DMS114 treated with DMSO at 0.1 percent for 48 hours (cell line): ENCODE measurements around the gene CUBN.
"Not testable (repeated sequence)": the region's sequence is repeated elsewhere in the genome, so short reads cannot be mapped to it uniquely, and the experiment has no call there.

ENCODE experiments used
- DNase-seq: peaks from one replicate; lab custom pipeline; 2025; ENCODE audit not compliant: unreplicated experiment; lab: John Stamatoyannopoulos, UW

Gene CUBN

GRCh38 chr10:17021656-17022465 is 107.8 kb downstream of the CUBN start:
- DNase-seq, result no peak

GRCh38 chr10:17019696-17020095 is 109.9 kb downstream of the CUBN start:
- no peak for DNase-seq

GRCh38 chr10:17013131-17013983 is 116.3 kb downstream of the CUBN start:
- DNase-seq, result not testable (repeated sequence)

GRCh38 chr10:17012731-17013130 is 116.9 kb downstream of the CUBN start:
- not testable (repeated sequence) for DNase-seq

- DNase-seq, result no peak
These were observed 119.1 kb downstream of the CUBN start for GRCh38 chr10:17010363-17011145.

GRCh38 chr10:17009212-17009700 is 120.4 kb downstream of the CUBN start:
- DNase-seq, result no peak

GRCh38 chr10:17007418-17007770 is 122.2 kb downstream of the CUBN start:
- DNase-seq, result no peak

GRCh38 chr10:17006631-17007417 is 122.8 kb downstream of the CUBN start:
- no peak for DNase-seq

- no peak for DNase-seq
These were observed 123.7 kb downstream of the CUBN start for GRCh38 chr10:17005621-17006566.

GRCh38 chr10:17004801-17005380 is 124.7 kb downstream of the CUBN start:
- no peak for DNase-seq

- no peak for DNase-seq
These were observed 125.8 kb downstream of the CUBN start for GRCh38 chr10:17003651-17004286.

- no peak for DNase-seq
These were observed 126.5 kb downstream of the CUBN start for GRCh38 chr10:17003151-17003550.

GRCh38 chr10:17001961-17002749 is 127.5 kb downstream of the CUBN start:
- no peak for DNase-seq

- DNase-seq, result no peak
These were observed 128.3 kb downstream of the CUBN start for GRCh38 chr10:17001297-17001744.

GRCh38 chr10:16999665-17000451 is 129.8 kb downstream of the CUBN start:
- no peak for DNase-seq

- DNase-seq, result no peak
These were observed 133.1 kb downstream of the CUBN start for GRCh38 chr10:16996530-16996964.
